ENCODE results near the gene SLC35D2.

Gene SLC35D2

GRCh38 chr9:96388144-96388543 is 4.6 kb upstream of the SLC35D2 start:
- no peak for TF ChIP-seq CTCF (IDR thresholded peaks at IDR 0.05)
- Histone ChIP-seq H3K27ac (no peak overlapping the region), H3K4me3 (no peak overlapping the region)
- no peak for DNase-seq (ENCODE audit: low spot score)

GRCh38 chr9:96386157-96386556 is 2.6 kb upstream of the SLC35D2 start:
- no peak for TF ChIP-seq CTCF (IDR thresholded peaks at IDR 0.05)
- no peak overlapping the region for H3K27ac ChIP-seq
- no peak overlapping the region for H3K4me3 ChIP-seq
- DNase-seq (ENCODE audit: low spot score) = no peak

- TF ChIP-seq CTCF (IDR thresholded peaks at IDR 0.05) = no peak
- peak overlapping the region; percentile 91 for H3K4me3 ChIP-seq
- H3K27ac ChIP-seq = peak overlapping the region; percentile 73 to 94
- DNase-seq (ENCODE audit: low spot score) = no peak
Observed at GRCh38 chr9:96382839-96383164, 709 bp downstream of the SLC35D2 start.

- no peak for TF ChIP-seq CTCF (IDR thresholded peaks at IDR 0.05)
- no peak for DNase-seq (ENCODE audit: low spot score)
- Histone ChIP-seq H3K27ac (no peak overlapping the region), H3K4me3 (peak overlapping the region; percentile 91)
Observed at GRCh38 chr9:96382175-96382574, 1.3 kb downstream of the SLC35D2 start.

GRCh38 chr9:96381696-96382095 is 1.8 kb downstream of the SLC35D2 start:
- no peak overlapping the region for H3K27ac ChIP-seq
- no peak for TF ChIP-seq CTCF (IDR thresholded peaks at IDR 0.05)
- no peak overlapping the region for H3K4me3 ChIP-seq

GRCh38 chr9:96381125-96381524 is 2.4 kb downstream of the SLC35D2 start:
- H3K4me3 ChIP-seq = no peak overlapping the region
- no peak for TF ChIP-seq CTCF (IDR thresholded peaks at IDR 0.05)
- DNase-seq (ENCODE audit: low spot score) = no peak
- no peak overlapping the region for H3K27ac ChIP-seq

More at GRCh38 chr9:96381696-96382095, 1.8 kb downstream of the SLC35D2 start:
- DNase-seq (ENCODE audit: low spot score) = no peak

- Histone ChIP-seq H3K4me3 (no peak overlapping the region), H3K27ac (no peak overlapping the region)
- DNase-seq (ENCODE audit: low spot score) = no peak
- TF ChIP-seq CTCF (IDR thresholded peaks at IDR 0.05) = no peak
Observed at GRCh38 chr9:96379461-96379860, 4.0 kb downstream of the SLC35D2 start.
